ENCODE results near the gene COL27A1. TPM values are rescaled to one million over a fixed set of nuclear protein-coding genes. Genes with fewer than 3 reads are reported as not detected.

The COL27A1 gene
- total and polyA plus RNA-seq, 2 donors (not counting 3 experiments of a cell fraction or from before 2014, with no cell fraction given) = 14.7 to 49.1 TPM

DNA sequence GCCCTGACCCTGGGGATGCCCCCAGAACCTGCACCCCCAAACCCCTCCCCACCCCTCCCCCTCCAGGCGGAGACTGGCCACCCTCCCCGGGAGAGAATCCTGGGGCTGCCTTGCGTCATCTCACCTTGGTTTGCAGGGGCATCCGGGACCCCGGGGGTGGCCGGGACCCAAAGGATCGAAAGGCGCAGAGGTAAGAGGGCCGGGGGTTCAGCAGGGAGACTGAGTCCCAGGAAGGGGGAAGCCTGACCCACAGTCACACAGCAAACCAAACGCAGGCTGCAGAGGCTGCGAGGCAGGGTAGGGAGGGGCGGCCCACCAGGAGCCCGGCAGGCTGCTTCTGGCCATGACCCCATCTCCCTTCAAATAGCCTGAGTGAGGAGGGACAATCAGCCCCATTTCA is 133.8 kb downstream of the COL27A1 start:
- CTCF ChIA-PET = interaction anchor here (2.3 to 5.3 kb wide), 4 partner anchors 9 to 207 kb away, joined by 18 to 277 read pairs (median 91); partner anchors contain the start of gene COL27A1

More for the DNA sequence above, 133.8 kb downstream of the COL27A1 start:
- H3K9me3 ChIP-seq (replicated peaks; ENCODE audit: control insufficient read depth, insufficient read depth, low read length) = no peaks in the 10 kb centered on the region
- no peak overlapping the region for H3K27ac ChIP-seq (ENCODE audit: insufficient read depth, low read depth, low read length)
- H3K4me3 ChIP-seq (replicated peaks in 1 of 3; ENCODE audit: insufficient read depth in 1 of 3, low read depth in 1 of 3, low read length in 3 of 3) = no peak overlapping the region
- no TSS peak for BruUV-seq (replicated peaks)
- DNase-seq (ENCODE audit: low read depth, low spot score) = no peak
- H3K9me1 ChIP-seq (replicated peaks; ENCODE audit: control insufficient read depth, extremely low read depth, insufficient read depth, low read length) = no peaks in the 10 kb centered on the region
- POLR2A ChIA-PET = no interaction called here
- no peaks in the 10 kb centered on the region for H3K27me3 ChIP-seq (ENCODE audit: control insufficient read depth in 2 of 2, insufficient read depth in 2 of 2, low read length in 2 of 2)
- H3K4me2 ChIP-seq (ENCODE audit: insufficient read depth, low read length) = no peak overlapping the region
- H3K9ac ChIP-seq (replicated peaks; ENCODE audit: extremely low read depth, insufficient read depth, low read length) = no peak overlapping the region
- TF ChIP-seq GATA2 (IDR thresholded peaks at IDR 0.05; ENCODE audit: insufficient read depth, insufficient read length, low read depth, low read length) = no peak
- no peak for TF ChIP-seq FOS (IDR thresholded peaks at IDR 0.05; ENCODE audit: borderline replicate concordance, insufficient read depth, low read length)
- no peak for TF ChIP-seq EZH2 (IDR thresholded peaks at IDR 0.05; ENCODE audit: borderline replicate concordance, low read depth, low read length, severe bottlenecking)
- no peak for TF ChIP-seq JUN (IDR thresholded peaks at IDR 0.05; ENCODE audit: borderline replicate concordance, insufficient read depth, insufficient read length, low read depth)
- TF ChIP-seq POLR2AphosphoS5 (IDR thresholded peaks at IDR 0.05; ENCODE audit: insufficient read depth, low read depth, low read length) = no peak
- no peak for TF ChIP-seq POLR2A (IDR thresholded peaks at IDR 0.05; ENCODE audit: low read depth, low read length)
- TF ChIP-seq, protein P1, sequence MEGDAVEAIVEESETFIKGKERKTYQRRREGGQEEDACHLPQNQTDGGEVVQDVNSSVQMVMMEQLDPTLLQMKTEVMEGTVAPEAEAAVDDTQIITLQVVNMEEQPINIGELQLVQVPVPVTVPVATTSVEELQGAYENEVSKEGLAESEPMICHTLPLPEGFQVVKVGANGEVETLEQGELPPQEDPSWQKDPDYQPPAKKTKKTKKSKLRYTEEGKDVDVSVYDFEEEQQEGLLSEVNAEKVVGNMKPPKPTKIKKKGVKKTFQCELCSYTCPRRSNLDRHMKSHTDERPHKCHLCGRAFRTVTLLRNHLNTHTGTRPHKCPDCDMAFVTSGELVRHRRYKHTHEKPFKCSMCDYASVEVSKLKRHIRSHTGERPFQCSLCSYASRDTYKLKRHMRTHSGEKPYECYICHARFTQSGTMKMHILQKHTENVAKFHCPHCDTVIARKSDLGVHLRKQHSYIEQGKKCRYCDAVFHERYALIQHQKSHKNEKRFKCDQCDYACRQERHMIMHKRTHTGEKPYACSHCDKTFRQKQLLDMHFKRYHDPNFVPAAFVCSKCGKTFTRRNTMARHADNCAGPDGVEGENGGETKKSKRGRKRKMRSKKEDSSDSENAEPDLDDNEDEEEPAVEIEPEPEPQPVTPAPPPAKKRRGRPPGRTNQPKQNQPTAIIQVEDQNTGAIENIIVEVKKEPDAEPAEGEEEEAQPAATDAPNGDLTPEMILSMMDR (IDR thresholded peaks at IDR 0.05; ENCODE audit: extremely low read depth in 1 of 2, insufficient read depth in 1 of 2, low read depth in 1 of 2, low read length in 2 of 2) = no peak
- TF ChIP-seq MAX (IDR thresholded peaks at IDR 0.05; ENCODE audit: insufficient read depth, insufficient read length) = no peak
- no peak for TF ChIP-seq MYC (IDR thresholded peaks at IDR 0.05; ENCODE audit: low read depth, low read length)
- no peak for FAIRE-seq
- H3K79me2 ChIP-seq (ENCODE audit: control insufficient read depth, insufficient read depth, low read length) = no peaks in the 10 kb centered on the region
- H3K36me3 ChIP-seq (ENCODE audit: control insufficient read depth in 2 of 2, extremely low read depth in 1 of 2, insufficient read depth in 2 of 2, low read length in 2 of 2) = peaks cover 2 to 6% of the 10 kb centered on the region in 2 experiments
- no peaks in the 10 kb centered on the region for H4K20me1 ChIP-seq (replicated peaks; ENCODE audit: control insufficient read depth, extremely low read depth, insufficient read depth, low read length)
- no peak overlapping the region for H2AFZ ChIP-seq (ENCODE audit: low read depth, low read length)
- intact Hi-C loops (cut with micrococcal nuclease) = loop anchor here (5.0 kb wide), 2 partner anchors 52 to 67 kb away; no protein-coding TSS in a partner anchor
- no peaks in the 10 kb centered on the region for H3K4me1 ChIP-seq (ENCODE audit: control insufficient read depth, extremely low read depth, insufficient read depth, low read length)
- dilution Hi-C loops (cut with MboI; ENCODE audit: extremely low pct_ligation_motif_present, low sequenced_read_pairs) = loop anchor here (25.0 kb wide), 1 partner anchor 202 kb away; the partner anchor contains the start of genes AMBP and KIF12

Measured in endothelial cell of umbilical vein (primary cell).